ENCODE measurements around the gene COX20. TPM values are rescaled to one million over a fixed set of nuclear protein-coding genes. Genes with fewer than 3 reads are reported as not detected.

Gene COX20
- total and polyA plus RNA-seq, 2 of the 8 experiments (the other 6 are each of a cell fraction or from before 2014, with no cell fraction given) = 17.5 to 28.8 TPM

DNA sequence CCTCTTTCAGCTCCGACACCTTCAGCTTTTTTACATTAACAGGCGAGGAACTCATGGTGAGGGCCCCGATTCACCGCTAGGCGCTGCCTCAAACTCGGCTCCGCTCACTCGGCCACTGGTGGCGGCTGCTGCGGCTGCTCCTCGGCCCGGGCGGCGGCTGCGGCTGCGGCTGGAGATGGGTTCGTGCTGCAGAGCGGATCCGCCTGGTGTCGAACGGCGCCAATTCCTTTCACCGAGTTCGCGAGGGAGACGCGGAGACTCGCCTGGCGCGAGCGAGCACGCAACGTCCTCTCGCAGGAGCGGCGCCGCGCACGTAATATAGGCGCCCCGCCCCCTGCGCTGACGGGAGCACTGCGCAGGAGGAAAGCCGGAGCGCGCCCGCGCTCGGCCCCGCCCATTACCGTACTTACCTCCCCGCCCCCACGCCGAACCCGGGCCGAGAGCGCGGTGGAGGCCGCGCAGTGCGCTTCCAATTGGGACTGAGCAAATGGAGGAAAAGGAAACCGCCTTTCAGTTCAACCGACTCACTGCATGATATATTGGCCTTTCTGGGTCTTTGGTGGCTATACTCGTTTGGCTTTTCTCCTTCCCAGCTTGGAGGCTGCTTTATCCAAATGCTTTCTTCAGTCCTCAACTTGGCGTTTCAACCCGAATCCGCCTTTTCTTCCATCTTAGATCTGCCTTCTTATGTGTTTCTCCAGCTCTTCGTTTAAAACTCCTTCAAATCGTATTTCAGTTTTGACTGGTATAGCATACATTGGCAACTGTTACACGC is 29.0 kb downstream of the COX20 start, which contains the start of gene HNRNPU (continued):
- TF ChIP-seq CTCF (IDR thresholded peaks at IDR 0.05; ENCODE audit: control extremely low read depth in 1 of 3, insufficient read depth in 1 of 3, low read depth in 1 of 3, low read length in 3 of 3) (peak in 1 of 3 experiments; percentile 8; a peak in 1 of 4 replicates), HDAC6 (IDR thresholded peaks at IDR 0.05; ENCODE audit: low read depth, low read length) (no peak), FOSL1 (IDR thresholded peaks at IDR 0.05; ENCODE audit: insufficient read depth, low read depth, low read length) (no peak), JUND (IDR thresholded peaks at IDR 0.05; ENCODE audit: low read length) (no peak), TAF7 (optimal IDR thresholded peaks at IDR 0.05; ENCODE audit: borderline replicate concordance, low read depth, low read length) (peak; percentile 94), USF2 (IDR thresholded peaks at IDR 0.05; ENCODE audit: low read length) (no peak), POLR2A (IDR thresholded peaks at IDR 0.05; ENCODE audit: control extremely low read depth in 1 of 2, low read depth in 2 of 2, low read length in 2 of 2) (peak; percentile 83 to 86), ASH2L (IDR thresholded peaks at IDR 0.05; ENCODE audit: low read length) (peak; percentile 71), SIRT6 (IDR thresholded peaks at IDR 0.05; ENCODE audit: low read length) (no peak), RXRA (IDR thresholded peaks at IDR 0.05; ENCODE audit: insufficient read depth, low read depth, low read length) (no peak), ATF2 (IDR thresholded peaks at IDR 0.05; ENCODE audit: low read length) (no peak; the same call in 1 of the 2 replicates), KDM1A (IDR thresholded peaks at IDR 0.05; ENCODE audit: borderline replicate concordance, low read length) (no peak), SAP30 (IDR thresholded peaks at IDR 0.05; ENCODE audit: insufficient read depth, insufficient replicate concordance, low read length) (no peak)
- TF ChIP-seq, protein P1, sequence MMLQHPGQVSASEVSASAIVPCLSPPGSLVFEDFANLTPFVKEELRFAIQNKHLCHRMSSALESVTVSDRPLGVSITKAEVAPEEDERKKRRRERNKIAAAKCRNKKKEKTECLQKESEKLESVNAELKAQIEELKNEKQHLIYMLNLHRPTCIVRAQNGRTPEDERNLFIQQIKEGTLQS (IDR thresholded peaks at IDR 0.05; ENCODE audit: insufficient read depth, low read depth, low read length) = no peak

Measured in H1 (cell line).